Measurements from ENCODE around the gene NR1H3. TPM values are rescaled to one million over a fixed set of nuclear protein-coding genes. Genes with fewer than 3 reads are reported as not detected.

NR1H3 gene
- total RNA-seq, 1 experiment from 2014 or later, result 6.9 TPM

GRCh38 chr11:47236482-47236881 is 21.3 kb upstream of the NR1H3 start:
- DNase-seq, result no peak
- H3K79me2 ChIP-seq (ENCODE audit: low read length), result no peaks in the 10 kb centered on the region
- no peaks in the 10 kb centered on the region for H3K27me3 ChIP-seq (ENCODE audit: low read length)
- H3K27ac ChIP-seq (ENCODE audit: low read length), result peak overlapping the region; percentile 56
- no peak overlapping the region for H3K4me2 ChIP-seq (ENCODE audit: low read depth, low read length, poor library complexity, severe bottlenecking)
- H3K9ac ChIP-seq (ENCODE audit: low read length), result no peak overlapping the region
- H3K36me3 ChIP-seq (ENCODE audit: insufficient read depth, low read length), result peaks cover 17% of the 10 kb centered on the region; the same call in 1 of the 2 replicates
- no peaks in the 10 kb centered on the region for H3K9me3 ChIP-seq (ENCODE audit: low read length)
- no peak overlapping the region for H3K4me3 ChIP-seq (ENCODE audit: low read length)
- H2AFZ ChIP-seq (ENCODE audit: low read length), result no peak overlapping the region
- H3K9me2 ChIP-seq (replicated peaks; ENCODE audit: insufficient read depth, low read length), result no peaks in the 10 kb centered on the region
- H4K20me1 ChIP-seq (ENCODE audit: insufficient read depth, low read depth, low read length), result no peaks in the 10 kb centered on the region
- H3K4me1 ChIP-seq (ENCODE audit: low read length), result peaks cover 10% of the 10 kb centered on the region

- no peaks in the 10 kb centered on the region for H3K9me3 ChIP-seq (ENCODE audit: low read length)
- no peaks in the 10 kb centered on the region for H3K27me3 ChIP-seq (ENCODE audit: low read length)
- H3K4me3 ChIP-seq (ENCODE audit: low read length), result no peak overlapping the region
- H3K4me1 ChIP-seq (ENCODE audit: low read length), result peaks cover 10% of the 10 kb centered on the region
- H2AFZ ChIP-seq (ENCODE audit: low read length), result no peak overlapping the region
- H3K27ac ChIP-seq (ENCODE audit: low read length), result no peak overlapping the region
- H4K20me1 ChIP-seq (ENCODE audit: insufficient read depth, low read depth, low read length), result no peaks in the 10 kb centered on the region
- peaks cover 17% of the 10 kb centered on the region; the same call in 1 of the 2 replicates for H3K36me3 ChIP-seq (ENCODE audit: insufficient read depth, low read length)
- no peaks in the 10 kb centered on the region for H3K9me2 ChIP-seq (replicated peaks; ENCODE audit: insufficient read depth, low read length)
- no peak for DNase-seq
- H3K79me2 ChIP-seq (ENCODE audit: low read length), result no peaks in the 10 kb centered on the region
- H3K4me2 ChIP-seq (ENCODE audit: low read depth, low read length, poor library complexity, severe bottlenecking), result no peak overlapping the region
- no peak overlapping the region for H3K9ac ChIP-seq (ENCODE audit: low read length)
Measured at GRCh38 chr11:47239852-47240251, 17.9 kb upstream of the NR1H3 start.

GRCh38 chr11:47241841-47242301 is 15.9 kb upstream of the NR1H3 start:
- Histone ChIP-seq H3K9me2 (replicated peaks; ENCODE audit: insufficient read depth, low read length) (no peaks in the 10 kb centered on the region), H3K27me3 (ENCODE audit: low read length) (no peaks in the 10 kb centered on the region), H3K79me2 (ENCODE audit: low read length) (peaks cover 2% of the 10 kb centered on the region), H4K20me1 (ENCODE audit: insufficient read depth, low read depth, low read length) (no peaks in the 10 kb centered on the region), H3K9ac (ENCODE audit: low read length) (no peak overlapping the region), H3K36me3 (ENCODE audit: insufficient read depth, low read length) (peaks cover 17% of the 10 kb centered on the region; the same call in 1 of the 2 replicates), H3K4me1 (ENCODE audit: low read length) (peaks cover 4% of the 10 kb centered on the region), H3K27ac (ENCODE audit: low read length) (no peak overlapping the region), H2AFZ (ENCODE audit: low read length) (no peak overlapping the region), H3K9me3 (ENCODE audit: low read length) (no peaks in the 10 kb centered on the region), H3K4me3 (ENCODE audit: low read length) (no peak overlapping the region), H3K4me2 (ENCODE audit: low read depth, low read length, poor library complexity, severe bottlenecking) (no peak overlapping the region)
- no peak for DNase-seq

GRCh38 chr11:47242596-47243192 is 15.1 kb upstream of the NR1H3 start:
- no peak overlapping the region for H3K4me2 ChIP-seq (ENCODE audit: low read depth, low read length, poor library complexity, severe bottlenecking)
- H3K4me3 ChIP-seq (ENCODE audit: low read length), result no peak overlapping the region
- H4K20me1 ChIP-seq (ENCODE audit: insufficient read depth, low read depth, low read length), result no peaks in the 10 kb centered on the region
- no peaks in the 10 kb centered on the region for H3K9me2 ChIP-seq (replicated peaks; ENCODE audit: insufficient read depth, low read length)
- H2AFZ ChIP-seq (ENCODE audit: low read length), result no peak overlapping the region
- peaks cover 8% of the 10 kb centered on the region for H3K4me1 ChIP-seq (ENCODE audit: low read length)
- no peaks in the 10 kb centered on the region for H3K9me3 ChIP-seq (ENCODE audit: low read length)
- H3K27me3 ChIP-seq (ENCODE audit: low read length), result no peaks in the 10 kb centered on the region
- no peak overlapping the region for H3K27ac ChIP-seq (ENCODE audit: low read length)
- peaks cover 10% of the 10 kb centered on the region for H3K79me2 ChIP-seq (ENCODE audit: low read length)
- DNase-seq, result no peak
- peaks cover 17% of the 10 kb centered on the region; the same call in 1 of the 2 replicates for H3K36me3 ChIP-seq (ENCODE audit: insufficient read depth, low read length)
- no peak overlapping the region for H3K9ac ChIP-seq (ENCODE audit: low read length)

- H3K4me1 ChIP-seq (ENCODE audit: low read length), result peaks cover 12% of the 10 kb centered on the region
- no peak overlapping the region for H3K4me2 ChIP-seq (ENCODE audit: low read depth, low read length, poor library complexity, severe bottlenecking)
- H3K27ac ChIP-seq (ENCODE audit: low read length), result no peak overlapping the region
- H3K9me2 ChIP-seq (replicated peaks; ENCODE audit: insufficient read depth, low read length), result no peaks in the 10 kb centered on the region
- peaks cover 17% of the 10 kb centered on the region; the same call in 1 of the 2 replicates for H3K36me3 ChIP-seq (ENCODE audit: insufficient read depth, low read length)
- H3K9ac ChIP-seq (ENCODE audit: low read length), result no peak overlapping the region
- no peak for DNase-seq
- H2AFZ ChIP-seq (ENCODE audit: low read length), result no peak overlapping the region
- peaks cover 17% of the 10 kb centered on the region for H3K79me2 ChIP-seq (ENCODE audit: low read length)
- H3K9me3 ChIP-seq (ENCODE audit: low read length), result no peaks in the 10 kb centered on the region
- H4K20me1 ChIP-seq (ENCODE audit: insufficient read depth, low read depth, low read length), result no peaks in the 10 kb centered on the region
- H3K4me3 ChIP-seq (ENCODE audit: low read length), result no peak overlapping the region
- H3K27me3 ChIP-seq (ENCODE audit: low read length), result no peaks in the 10 kb centered on the region
Measured at GRCh38 chr11:47243454-47243853, 14.3 kb upstream of the NR1H3 start.

GRCh38 chr11:47244448-47245350 is 13.1 kb upstream of the NR1H3 start:
- Histone ChIP-seq H3K9ac (ENCODE audit: low read length) (no peak overlapping the region), H3K27me3 (ENCODE audit: low read length) (no peaks in the 10 kb centered on the region), H3K79me2 (ENCODE audit: low read length) (peaks cover 27% of the 10 kb centered on the region), H3K4me2 (ENCODE audit: low read depth, low read length, poor library complexity, severe bottlenecking) (no peak overlapping the region), H3K27ac (ENCODE audit: low read length) (no peak overlapping the region), H3K9me3 (ENCODE audit: low read length) (no peaks in the 10 kb centered on the region), H3K9me2 (replicated peaks; ENCODE audit: insufficient read depth, low read length) (no peaks in the 10 kb centered on the region), H4K20me1 (ENCODE audit: insufficient read depth, low read depth, low read length) (no peaks in the 10 kb centered on the region), H3K4me3 (ENCODE audit: low read length) (no peak overlapping the region), H3K4me1 (ENCODE audit: low read length) (peaks cover 16% of the 10 kb centered on the region), H3K36me3 (ENCODE audit: insufficient read depth, low read length) (0 out of 2 replicates have a peak, but pooled peaks cover 6% of the 10 kb centered on the region), H2AFZ (ENCODE audit: low read length) (no peak overlapping the region)
- DNase-seq, result no peak

GRCh38 chr11:47245611-47246357 is 12.0 kb upstream of the NR1H3 start:
- Histone ChIP-seq H3K9me3 (ENCODE audit: low read length) (no peaks in the 10 kb centered on the region), H3K4me3 (ENCODE audit: low read length) (no peak overlapping the region), H3K4me1 (ENCODE audit: low read length) (peaks cover 24% of the 10 kb centered on the region), H3K4me2 (ENCODE audit: low read depth, low read length, poor library complexity, severe bottlenecking) (no peak overlapping the region), H3K79me2 (ENCODE audit: low read length) (peaks cover 37% of the 10 kb centered on the region), H4K20me1 (ENCODE audit: insufficient read depth, low read depth, low read length) (no peaks in the 10 kb centered on the region), H3K36me3 (ENCODE audit: insufficient read depth, low read length) (no peaks in the 10 kb centered on the region), H3K27ac (ENCODE audit: low read length) (no peak overlapping the region), H3K27me3 (ENCODE audit: low read length) (no peaks in the 10 kb centered on the region), H3K9me2 (replicated peaks; ENCODE audit: insufficient read depth, low read length) (no peaks in the 10 kb centered on the region), H3K9ac (ENCODE audit: low read length) (no peak overlapping the region), H2AFZ (ENCODE audit: low read length) (no peak overlapping the region)
- DNase-seq, result no peak

GRCh38 chr11:47247502-47247901 is 10.3 kb upstream of the NR1H3 start:
- H3K36me3 ChIP-seq (ENCODE audit: insufficient read depth, low read length), result no peaks in the 10 kb centered on the region
- no peaks in the 10 kb centered on the region for H4K20me1 ChIP-seq (ENCODE audit: insufficient read depth, low read depth, low read length)
- H3K4me1 ChIP-seq (ENCODE audit: low read length), result peaks cover 24% of the 10 kb centered on the region
- H2AFZ ChIP-seq (ENCODE audit: low read length), result no peak overlapping the region
- H3K27ac ChIP-seq (ENCODE audit: low read length), result peak overlapping the region; percentile 69; the same call in 1 of the 2 replicates
- no peaks in the 10 kb centered on the region for H3K9me3 ChIP-seq (ENCODE audit: low read length)
- peaks cover 44% of the 10 kb centered on the region for H3K79me2 ChIP-seq (ENCODE audit: low read length)
- H3K4me3 ChIP-seq (ENCODE audit: low read length), result peak overlapping the region; percentile 88
- H3K9ac ChIP-seq (ENCODE audit: low read length), result peak overlapping the region; percentile 88
- no peaks in the 10 kb centered on the region for H3K9me2 ChIP-seq (replicated peaks; ENCODE audit: insufficient read depth, low read length)
- no peak for DNase-seq
- H3K4me2 ChIP-seq (ENCODE audit: low read depth, low read length, poor library complexity, severe bottlenecking), result peak overlapping the region; percentile 97
- H3K27me3 ChIP-seq (ENCODE audit: low read length), result no peaks in the 10 kb centered on the region
